Brain pericyte (primary cell): ENCODE measurements around the gene FKBP1A.

ENCODE experiments used
- DNase-seq: peaks from one replicate; pipeline ENCODE4 v3.0.0-alpha.2; 2012; ENCODE audit warnings: low read depth, low spot score

FKBP1A gene

GRCh38 chr20:1332749-1333300, 60.0 kb downstream of the FKBP1A start:
- DNase-seq = no peak

- DNase-seq = no peak
Observed at GRCh38 chr20:1331801-1332453, 60.9 kb downstream of the FKBP1A start.

- DNase-seq = no peak
Observed at GRCh38 chr20:1331101-1331500, 61.8 kb downstream of the FKBP1A start.

- DNase-seq = no peak
Observed at GRCh38 chr20:1330075-1330830, 62.6 kb downstream of the FKBP1A start.

- no peak for DNase-seq
Observed at GRCh38 chr20:1328680-1329330, 64.0 kb downstream of the FKBP1A start, which contains the start of gene SDCBP2. Gene SDCBP2 (minus strand): TSS chr20:1329139. CDS start chr20:1320416, 8,723 bp downstream.

- DNase-seq = no peak
Observed at GRCh38 chr20:1327827-1328679, 64.8 kb downstream of the FKBP1A start.

GRCh38 chr20:1327241-1327653, 65.6 kb downstream of the FKBP1A start:
- no peak for DNase-seq

GRCh38 chr20:1326031-1326930, 66.6 kb downstream of the FKBP1A start:
- DNase-seq = no peak

- DNase-seq = peak; percentile 80
Observed at GRCh38 chr20:1325173-1326030, 67.5 kb downstream of the FKBP1A start.

- no peak for DNase-seq
Observed at GRCh38 chr20:1324598-1325172, 68.2 kb downstream of the FKBP1A start.

- no peak for DNase-seq
Observed at GRCh38 chr20:1323830-1324597, 68.8 kb downstream of the FKBP1A start.

- no peak for DNase-seq
Observed at GRCh38 chr20:1323256-1323655, 69.6 kb downstream of the FKBP1A start.

- DNase-seq = peak; percentile 49
Observed at GRCh38 chr20:1322511-1323245, 70.2 kb downstream of the FKBP1A start.

- DNase-seq = no peak
Observed at GRCh38 chr20:1321654-1321939, 71.3 kb downstream of the FKBP1A start.

GRCh38 chr20:1320902-1321653, 71.8 kb downstream of the FKBP1A start:
- no peak for DNase-seq

- no peak for DNase-seq
Observed at GRCh38 chr20:1320016-1320415, 72.8 kb downstream of the FKBP1A start.

- no peak for DNase-seq
Observed at GRCh38 chr20:1319462-1319861, 73.4 kb downstream of the FKBP1A start.
